CD4-positive, alpha-beta T cell treated with Interleukin-15 for 4 hours (primary cell): Measurements from ENCODE around the gene MEIOSIN.

Source experiments
- DNase-seq: peaks from one replicate; pipeline ENCODE4 v3.0.0-alpha.2; 2020; ENCODE audit warnings: low spot score

Gene MEIOSIN

DNA sequence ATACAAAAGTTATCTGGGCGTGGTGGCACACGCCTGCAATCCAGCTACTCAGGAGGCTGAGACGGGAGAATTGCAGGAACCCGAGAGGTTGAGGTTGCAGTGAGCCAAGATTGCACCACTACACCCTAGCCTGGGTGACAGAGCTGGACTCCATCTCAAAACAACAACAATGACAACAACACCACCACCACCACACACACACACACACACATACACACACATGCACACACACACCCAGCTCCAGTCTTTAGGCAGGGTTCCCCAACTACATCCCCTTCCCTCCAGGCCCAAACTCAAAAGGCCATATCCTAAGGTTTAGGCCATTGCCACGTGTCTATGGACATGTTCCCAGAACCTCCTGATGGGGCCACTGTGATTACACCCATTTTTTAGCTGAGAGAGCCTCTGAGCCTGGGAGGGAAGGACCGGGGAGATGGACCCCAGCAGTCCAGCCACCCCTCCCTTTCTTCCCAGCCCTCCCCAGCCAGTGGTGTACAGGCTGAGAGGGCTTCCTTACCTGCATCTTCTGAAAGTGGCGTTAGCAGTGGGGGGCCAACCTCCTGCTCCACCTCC lies 68.5 kb downstream of the MEIOSIN start:
- DNase-seq, result no peak

GRCh38 chr19:45804140-45804958 lies 71.1 kb downstream of the MEIOSIN start:
- DNase-seq, result no peak

GRCh38 chr19:45804959-45805230 lies 71.7 kb downstream of the MEIOSIN start:
- no peak for DNase-seq

DNA sequence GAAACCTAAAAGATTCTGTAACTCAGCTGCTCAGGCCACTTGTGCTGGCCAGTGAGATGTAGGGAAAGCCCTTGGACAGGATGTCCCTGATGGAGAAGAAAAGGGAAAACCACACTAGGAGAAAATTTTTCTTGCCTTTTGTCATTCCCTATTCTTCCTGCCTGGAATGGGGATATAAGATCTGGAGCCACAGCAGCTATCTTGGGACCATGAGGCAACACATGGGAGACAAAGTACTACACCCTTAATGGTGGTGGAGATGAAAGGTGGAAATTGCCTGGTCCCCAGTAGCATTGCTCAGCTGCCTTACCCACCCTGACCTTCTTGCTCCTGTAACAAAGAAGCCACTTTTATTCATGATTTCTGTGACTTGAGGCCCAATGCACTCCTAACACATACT lies 72.5 kb downstream of the MEIOSIN start:
- no peak for DNase-seq

DNA sequence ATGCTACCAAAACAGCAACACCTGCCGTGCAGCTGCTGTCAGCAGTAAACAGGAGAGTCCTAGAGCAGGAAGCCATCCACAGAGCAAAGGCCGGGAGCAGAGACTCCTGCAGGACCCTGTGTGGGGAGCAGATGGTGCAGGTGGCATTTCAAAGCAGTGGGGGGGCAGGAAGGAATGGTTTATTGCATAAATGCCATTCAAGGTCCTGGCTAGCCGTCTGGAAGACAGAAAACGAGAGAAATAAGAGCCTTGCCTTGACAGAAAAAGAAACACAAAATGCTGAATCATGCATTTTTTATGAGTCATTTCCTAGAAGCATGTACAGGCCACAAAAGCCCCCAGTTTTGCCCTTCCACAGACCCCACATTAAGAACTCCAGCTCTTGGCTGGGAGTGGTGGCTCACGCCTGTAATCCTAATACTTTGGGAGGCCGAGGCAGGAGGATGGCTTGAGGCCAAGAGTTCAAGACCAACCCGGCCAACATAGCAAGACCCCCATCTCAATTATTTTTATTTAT lies 76.5 kb downstream of the MEIOSIN start:
- no peak for DNase-seq

DNA sequence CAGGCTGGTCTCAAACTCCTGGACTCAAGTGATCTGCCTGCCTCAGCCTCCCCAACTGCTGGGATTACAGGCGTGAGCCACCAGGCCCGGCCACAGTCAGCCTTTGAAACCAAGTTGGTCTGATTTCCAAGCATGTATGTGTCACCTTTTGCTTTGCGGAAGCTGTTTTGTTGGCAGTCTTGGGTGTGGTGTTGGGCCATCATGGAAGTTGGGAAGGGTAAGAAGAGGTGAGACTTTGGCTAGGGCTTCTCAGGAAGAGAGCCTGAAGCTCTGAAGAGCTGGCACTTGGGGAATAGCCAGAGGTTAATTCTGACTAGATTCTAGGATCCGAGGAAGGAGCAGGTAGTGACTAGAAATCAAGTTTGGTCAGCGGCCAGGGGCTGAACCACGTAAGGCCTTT lies 79.1 kb downstream of the MEIOSIN start:
- DNase-seq, result no peak
